Measurements from ENCODE around the gene DISC1. TPM values are rescaled to one million over a fixed set of nuclear protein-coding genes. Genes with fewer than 3 reads are reported as not detected.

Gene DISC1
- total and polyA plus RNA-seq, 7 donors = 1.2 to 14.1 (median 5.8) TPM

GRCh38 chr1:231929311-231929710 lies 302.7 kb downstream of the DISC1 start:
- H3K9me3 ChIP-seq = peaks cover 0 to 3% (median 2%) of the 10 kb centered on the region in 4 donors
- H3K36me3 ChIP-seq = no peaks in the 10 kb centered on the region
- WGBS, 2 donors = 62 to 87% methylated on average over 8 of the region's 8 CpGs
- no peak overlapping the region for H3K4me3 ChIP-seq
- DNase-seq = no peak
- intact Hi-C loops (cut with DNase I) = no loop called here
- H3K4me1 ChIP-seq = peaks cover 0 to 22% (median 6%) of the 10 kb centered on the region in 4 donors
- H3K27ac ChIP-seq = peak overlapping the region; percentile 5 to 24 (median 13)
- no peak for TF ChIP-seq CTCF (IDR thresholded peaks at IDR 0.05)
- TF ChIP-seq POLR2A (IDR thresholded peaks at IDR 0.05) = no peak
- no peak for TF ChIP-seq POLR2AphosphoS5 (IDR thresholded peaks at IDR 0.05)
- TF ChIP-seq EP300 (IDR thresholded peaks at IDR 0.05) = no peak
- H3K27me3 ChIP-seq = no peaks in the 10 kb centered on the region

- DNase-seq = no peak
- 75 to 83% methylated on average over 7 of the region's 7 CpGs for WGBS, 2 donors
- Histone ChIP-seq H3K4me1 (peaks cover 0 to 30% (median 6%) of the 10 kb centered on the region in 4 donors), H3K4me3 (no peak overlapping the region), H3K36me3 (no peaks in the 10 kb centered on the region), H3K27ac (no peak overlapping the region), H3K27me3 (no peaks in the 10 kb centered on the region), H3K9me3 (peaks cover 0 to 3% (median 2%) of the 10 kb centered on the region in 4 donors)
- intact Hi-C loops (cut with DNase I) = no loop called here
- TF ChIP-seq POLR2AphosphoS5 (IDR thresholded peaks at IDR 0.05) = no peak
- no peak for TF ChIP-seq CTCF (IDR thresholded peaks at IDR 0.05)
- no peak for TF ChIP-seq POLR2A (IDR thresholded peaks at IDR 0.05)
- no peak for TF ChIP-seq EP300 (IDR thresholded peaks at IDR 0.05)
Observed at GRCh38 chr1:231930257-231930947, 303.8 kb downstream of the DISC1 start.

- peaks cover 0 to 32% (median 6%) of the 10 kb centered on the region in 4 donors for H3K4me1 ChIP-seq
- 95 to 97% methylated on average over 4 of the region's 4 CpGs for WGBS, 2 donors
- TF ChIP-seq CTCF (IDR thresholded peaks at IDR 0.05) (no peak), POLR2AphosphoS5 (IDR thresholded peaks at IDR 0.05) (no peak), EP300 (IDR thresholded peaks at IDR 0.05) (no peak), POLR2A (IDR thresholded peaks at IDR 0.05) (no peak)
Observed at GRCh38 chr1:231931146-231931545, 304.6 kb downstream of the DISC1 start.

GRCh38 chr1:231931846-231932454 lies 305.4 kb downstream of the DISC1 start:
- H3K9me3 ChIP-seq = peaks cover 0 to 3% (median 2%) of the 10 kb centered on the region in 4 donors
- TF ChIP-seq POLR2A (IDR thresholded peaks at IDR 0.05) = no peak
- TF ChIP-seq CTCF (IDR thresholded peaks at IDR 0.05) = peak in 2 of 4 experiments; percentile 20 to 29
- H3K36me3 ChIP-seq = no peaks in the 10 kb centered on the region
- H3K27ac ChIP-seq = no peak overlapping the region
- H3K4me3 ChIP-seq = no peak overlapping the region
- peaks cover 0 to 28% (median 7%) of the 10 kb centered on the region in 4 donors for H3K4me1 ChIP-seq
- H3K27me3 ChIP-seq = no peaks in the 10 kb centered on the region
- no peak for DNase-seq
- WGBS, 2 donors = 84 to 86% methylated on average over 4 of the region's 4 CpGs
- intact Hi-C loops (cut with DNase I) = no loop called here

More at GRCh38 chr1:231931146-231931545, 304.6 kb downstream of the DISC1 start:
- Histone ChIP-seq H3K36me3 (no peaks in the 10 kb centered on the region), H3K27me3 (no peaks in the 10 kb centered on the region), H3K9me3 (peaks cover 0 to 3% (median 2%) of the 10 kb centered on the region in 4 donors), H3K27ac (no peak overlapping the region), H3K4me3 (no peak overlapping the region)
- DNase-seq = no peak
- intact Hi-C loops (cut with DNase I) = no loop called here
